ENCODE results near the gene PRSS58.

PRSS58 gene, protein sequence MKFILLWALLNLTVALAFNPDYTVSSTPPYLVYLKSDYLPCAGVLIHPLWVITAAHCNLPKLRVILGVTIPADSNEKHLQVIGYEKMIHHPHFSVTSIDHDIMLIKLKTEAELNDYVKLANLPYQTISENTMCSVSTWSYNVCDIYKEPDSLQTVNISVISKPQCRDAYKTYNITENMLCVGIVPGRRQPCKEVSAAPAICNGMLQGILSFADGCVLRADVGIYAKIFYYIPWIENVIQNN

GRCh38 chr7:142257958-142258357 lies at the start of gene PRSS58:
PRSS58 (minus strand) TSS chr7:142258058; CDS start chr7:142257707, 351 bp downstream.
- DNase-seq: no peak

DNA sequence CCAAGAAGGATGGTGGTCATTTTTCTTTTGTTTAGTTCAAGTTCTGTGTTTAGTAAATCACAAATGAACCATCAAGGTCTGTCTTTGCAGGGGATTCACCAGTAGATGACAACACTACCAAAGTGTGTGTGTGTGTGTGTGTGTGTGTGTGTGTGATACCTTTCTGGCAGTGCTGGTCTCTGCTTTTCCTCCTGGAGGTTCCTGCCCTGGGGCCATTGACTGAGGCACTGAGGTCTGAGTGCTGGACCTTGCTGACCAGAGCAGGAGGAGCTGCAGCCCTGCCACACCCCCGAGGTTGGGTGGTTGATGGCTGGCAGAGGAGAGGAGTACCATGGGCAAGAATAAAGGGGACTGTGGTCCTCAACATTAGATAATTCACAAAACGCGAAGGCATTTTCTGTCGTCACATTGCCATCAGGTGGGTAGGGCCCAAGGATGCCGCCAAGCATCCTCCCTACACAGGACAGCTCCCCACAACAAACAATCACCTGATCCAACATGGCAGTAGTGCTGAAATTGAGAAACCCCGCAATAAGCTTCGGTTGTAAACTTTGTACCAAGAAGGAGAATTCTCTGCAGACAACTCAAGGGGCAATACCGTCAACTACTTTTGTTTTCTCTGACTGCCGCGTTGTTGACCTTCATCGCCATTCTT lies 49.5 kb upstream of the PRSS58 start:
- DNase-seq: no peak

DNA sequence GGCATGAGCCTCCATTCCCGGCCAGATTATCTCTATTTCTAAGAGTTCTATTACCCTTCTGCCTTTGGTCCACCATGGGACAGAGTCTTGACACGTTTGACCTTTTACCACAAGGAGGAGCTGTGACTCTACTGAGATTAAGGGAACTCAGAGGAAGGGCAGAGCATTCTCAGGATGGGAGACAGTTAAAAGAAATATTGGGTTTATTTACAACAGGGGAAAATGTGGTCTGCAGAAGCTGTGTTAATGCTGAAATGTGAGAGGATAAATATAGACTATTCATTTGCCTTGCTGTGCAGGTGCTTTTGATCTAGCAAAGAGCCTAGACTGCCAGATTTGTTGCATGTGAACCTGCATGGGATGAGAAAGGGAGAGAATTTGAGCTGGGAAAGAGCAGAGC lies 45.8 kb upstream of the PRSS58 start:
- no peak for DNase-seq

DNA sequence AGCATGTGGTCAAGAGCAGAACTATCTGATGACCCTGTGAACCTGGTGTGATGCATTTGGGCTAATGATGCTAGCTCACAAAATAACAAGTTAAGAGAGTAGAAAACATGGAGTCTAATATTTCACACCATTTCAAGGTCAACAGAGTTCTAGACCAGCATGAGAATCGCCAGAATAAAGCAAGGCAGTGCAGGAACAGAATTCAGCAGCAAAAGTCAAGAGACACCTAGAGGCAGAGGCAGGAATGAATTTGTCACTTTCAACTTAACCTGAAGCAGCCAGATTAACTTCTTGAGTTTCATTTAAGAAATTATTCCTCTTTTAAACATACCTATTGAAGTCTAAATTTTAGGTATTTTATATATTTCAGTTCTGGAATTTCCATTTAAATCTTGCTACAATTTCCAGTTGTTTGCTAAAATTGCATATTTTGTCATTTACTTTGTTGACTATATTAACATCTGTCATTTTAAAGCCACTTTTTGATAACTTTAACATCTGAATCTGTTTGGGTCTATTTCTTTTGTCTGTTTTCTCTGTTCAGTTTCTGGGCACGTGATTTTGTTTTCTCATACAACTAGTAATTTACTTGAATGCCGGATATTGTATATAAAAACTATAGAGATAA lies 44.2 kb upstream of the PRSS58 start:
- DNase-seq: no peak

- no peak for DNase-seq
Observed at GRCh38 chr7:142301299-142301698, 43.4 kb upstream of the PRSS58 start.

DNA sequence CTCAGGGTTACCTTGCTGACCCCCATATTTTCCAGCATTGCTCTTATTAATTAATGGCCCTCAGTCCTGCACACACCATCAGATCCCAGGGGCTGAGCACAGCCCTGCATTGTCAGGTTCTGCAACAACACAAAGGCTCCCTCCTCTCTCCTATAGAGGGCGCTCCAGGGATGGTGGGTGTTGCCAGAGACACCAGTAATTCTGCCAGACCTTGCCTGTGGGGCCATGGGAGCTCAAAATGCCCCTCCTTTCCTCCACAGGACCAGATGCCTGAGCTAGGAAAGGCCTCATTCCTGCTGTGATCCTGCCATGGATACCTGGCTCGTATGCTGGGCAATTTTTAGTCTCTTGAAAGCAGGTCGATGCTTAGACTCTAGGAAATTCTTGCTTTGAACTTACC lies 42.8 kb upstream of the PRSS58 start:
- DNase-seq: peak in 1 of 2 experiments; percentile 24

DNA sequence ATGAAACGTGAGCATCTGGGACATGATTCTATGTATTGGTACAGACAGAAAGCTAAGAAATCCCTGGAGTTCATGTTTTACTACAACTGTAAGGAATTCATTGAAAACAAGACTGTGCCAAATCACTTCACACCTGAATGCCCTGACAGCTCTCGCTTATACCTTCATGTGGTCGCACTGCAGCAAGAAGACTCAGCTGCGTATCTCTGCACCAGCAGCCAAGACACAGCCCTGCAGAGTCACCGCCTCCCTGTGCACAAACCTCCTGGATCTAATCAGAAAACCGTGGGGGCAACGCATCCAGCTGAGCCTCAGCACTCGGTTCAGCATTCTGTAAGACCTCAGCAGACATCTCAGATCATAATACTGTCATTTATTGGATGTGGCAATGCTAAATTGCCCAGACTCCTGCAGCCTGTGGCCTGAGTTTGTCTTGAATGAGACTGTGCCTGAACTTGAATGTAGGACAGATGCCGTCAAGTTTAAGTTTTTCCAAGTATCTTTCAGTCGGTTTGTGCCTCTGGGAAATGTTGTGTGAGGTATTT lies 41.5 kb upstream of the PRSS58 start:
- no peak for DNase-seq

GRCh38 chr7:142298627-142299026 lies 40.8 kb upstream of the PRSS58 start:
- DNase-seq: no peak

- DNase-seq: no peak
Observed at GRCh38 chr7:142298009-142298408, 40.2 kb upstream of the PRSS58 start.

DNA sequence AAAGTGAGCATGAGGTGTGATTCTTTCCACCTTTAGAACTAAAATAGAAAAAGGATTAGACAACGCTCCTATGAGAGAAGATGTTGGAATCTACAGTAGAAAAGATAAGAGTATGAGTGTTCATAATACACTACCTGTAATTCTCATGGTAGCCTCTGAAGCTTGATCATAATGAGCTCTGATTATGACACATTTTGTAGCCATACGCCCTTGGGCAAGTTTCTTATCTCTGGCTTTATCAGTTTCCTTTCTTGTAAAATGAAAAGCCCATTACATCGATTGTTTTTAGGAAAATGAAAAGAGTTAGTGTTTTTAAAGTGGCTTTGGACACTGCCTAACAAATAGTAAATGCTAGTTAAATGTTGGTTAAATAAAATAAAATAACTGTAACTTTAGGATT lies 22.4 kb upstream of the PRSS58 start:
- DNase-seq: no peak

GRCh38 chr7:142279601-142280000 lies 21.7 kb upstream of the PRSS58 start:
- no peak for DNase-seq

DNA sequence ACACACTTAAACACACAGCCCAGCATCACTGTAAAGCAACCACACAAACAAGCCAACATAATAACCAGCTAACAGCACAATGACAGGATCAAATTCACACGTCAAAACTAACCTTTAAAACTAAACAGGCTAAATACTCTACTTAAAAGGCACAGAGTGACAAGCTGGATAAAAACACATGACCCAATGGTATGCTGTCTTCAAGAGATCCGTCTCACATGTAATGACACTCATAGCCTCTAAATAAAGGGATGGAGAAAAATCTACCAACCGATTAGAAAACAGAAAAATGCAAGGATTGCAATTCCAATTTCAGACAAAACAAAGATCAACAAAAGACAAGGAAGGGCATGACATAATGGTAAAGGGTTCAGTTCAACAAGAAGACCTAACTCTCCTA lies 17.2 kb upstream of the PRSS58 start:
- DNase-seq: no peak

GRCh38 chr7:142272841-142273240 lies 15.0 kb upstream of the PRSS58 start:
- no peak for DNase-seq

DNA sequence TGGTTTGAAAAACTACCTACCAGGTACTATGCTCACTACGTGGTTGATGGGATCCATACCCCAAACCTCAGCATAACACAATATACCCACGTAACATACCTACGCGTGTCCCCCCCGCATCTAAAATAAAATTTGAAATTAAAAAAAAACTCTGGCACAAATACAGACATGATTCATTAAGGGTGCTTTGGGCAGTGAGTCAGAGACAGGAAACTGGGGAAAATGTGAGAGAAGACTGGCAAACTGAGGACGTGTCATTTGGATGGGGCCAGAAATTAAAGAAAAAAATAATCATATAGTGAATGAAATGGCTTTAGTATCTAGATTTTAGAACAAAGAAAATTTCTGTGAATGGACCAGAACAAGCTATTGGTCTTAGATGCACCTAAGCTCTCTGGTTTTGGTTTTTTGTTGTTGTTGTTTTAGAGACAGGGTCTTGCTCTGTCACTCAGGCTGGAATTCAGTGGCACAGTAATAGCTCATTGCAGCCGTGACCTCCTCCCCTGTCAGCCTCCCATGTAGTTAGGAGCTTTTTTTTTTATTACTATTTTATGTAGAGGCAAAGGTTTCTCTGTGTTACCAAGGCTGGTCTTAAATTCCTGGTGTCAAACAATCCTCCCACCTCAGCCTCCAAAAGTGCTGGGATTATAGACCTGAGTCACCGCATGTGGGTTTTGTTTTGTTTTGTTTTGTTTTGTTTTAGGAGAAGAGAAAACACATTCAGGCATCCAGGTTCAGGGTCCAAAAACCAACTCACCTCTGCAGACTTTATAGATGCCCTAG lies 5.9 kb upstream of the PRSS58 start:
- DNase-seq: no peak

- DNase-seq: no peak
Observed at GRCh38 chr7:142250705-142251104, 7.2 kb downstream of the PRSS58 start.

DNA sequence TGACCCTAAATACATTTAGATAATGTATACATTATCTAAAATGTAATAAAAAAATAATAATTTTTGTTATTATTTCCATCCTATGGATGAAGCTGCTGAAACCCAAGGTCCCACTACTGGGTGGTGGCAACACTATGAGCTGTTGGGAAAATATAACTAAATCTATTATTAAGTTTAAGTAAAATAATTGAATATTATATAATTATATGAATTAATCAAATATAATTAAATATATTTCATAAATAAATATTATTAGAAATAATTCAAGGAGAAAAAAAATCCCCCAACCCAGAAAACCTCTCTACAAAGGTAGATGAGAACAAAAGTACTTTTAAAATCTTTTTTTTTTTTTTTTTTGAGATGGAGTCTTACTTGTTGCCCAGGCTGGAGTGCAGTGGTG lies 7.9 kb downstream of the PRSS58 start:
- DNase-seq: no peak

DNA sequence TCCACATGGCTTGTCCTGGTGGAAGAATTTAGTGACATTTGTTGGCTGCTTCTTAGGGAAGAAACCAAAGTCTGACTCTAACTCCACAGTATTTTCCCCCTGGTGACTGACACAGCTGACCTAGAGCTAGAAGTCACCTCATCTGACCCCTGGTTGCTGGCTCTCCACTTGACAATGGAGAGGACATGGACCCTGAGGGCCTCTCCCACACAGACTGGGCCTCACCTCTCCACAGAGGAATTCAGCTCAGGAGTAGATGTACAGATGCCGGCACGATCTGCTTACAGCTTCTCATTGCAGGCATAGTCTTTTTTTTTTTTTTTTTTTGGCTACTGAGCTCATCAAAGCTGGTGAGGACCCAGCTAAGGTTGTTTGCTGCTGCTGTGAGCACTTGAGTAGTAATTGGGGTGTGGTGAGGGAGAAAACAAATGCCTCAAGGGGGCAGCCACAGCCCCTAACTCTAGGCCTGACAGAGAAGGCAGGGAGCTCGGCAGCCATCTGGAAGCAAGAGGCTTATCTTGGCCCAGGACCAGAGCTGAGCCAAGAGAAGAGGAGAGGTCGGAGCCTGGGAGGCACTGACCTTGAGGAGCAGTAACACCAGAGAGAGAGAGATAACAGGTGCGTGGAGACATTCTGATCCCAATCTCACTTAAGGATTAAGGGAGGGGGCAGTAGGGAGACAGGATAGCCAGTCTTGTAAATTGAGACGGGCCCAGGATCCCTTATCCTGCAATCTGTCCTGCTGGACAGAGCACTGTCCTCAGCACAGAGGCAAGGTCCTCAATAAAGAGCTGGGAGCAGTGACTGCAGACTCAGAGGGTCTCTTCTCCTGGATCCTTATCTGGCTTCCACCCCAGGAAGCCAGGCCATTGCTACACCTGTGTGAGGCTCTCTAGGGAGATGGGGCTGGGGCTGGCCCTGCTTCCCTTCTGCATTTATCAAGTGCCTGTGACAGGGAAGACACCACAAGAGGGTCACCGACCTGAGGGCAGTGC lies 9.4 kb downstream of the PRSS58 start:
- no peak for DNase-seq

DNA sequence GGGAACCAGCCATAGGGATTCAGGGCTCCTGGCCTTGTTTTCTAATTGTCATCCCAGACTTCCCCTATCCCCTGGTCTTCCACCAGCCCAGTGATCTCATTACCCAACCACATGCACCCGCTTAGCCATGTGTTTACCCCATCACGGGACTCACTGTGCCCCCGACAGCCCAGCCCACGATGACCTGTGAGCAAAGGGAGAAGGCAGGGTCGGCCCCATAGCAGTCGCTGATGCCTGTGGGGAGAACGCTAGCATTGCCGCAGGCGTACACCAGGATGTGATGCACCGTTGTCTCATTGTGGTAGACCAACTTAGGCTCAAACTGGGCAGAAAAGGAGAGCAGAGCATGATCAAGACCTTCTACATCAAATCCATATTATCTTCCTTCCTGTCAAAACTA lies 14.0 kb downstream of the PRSS58 start:
- DNase-seq: no peak

DNA sequence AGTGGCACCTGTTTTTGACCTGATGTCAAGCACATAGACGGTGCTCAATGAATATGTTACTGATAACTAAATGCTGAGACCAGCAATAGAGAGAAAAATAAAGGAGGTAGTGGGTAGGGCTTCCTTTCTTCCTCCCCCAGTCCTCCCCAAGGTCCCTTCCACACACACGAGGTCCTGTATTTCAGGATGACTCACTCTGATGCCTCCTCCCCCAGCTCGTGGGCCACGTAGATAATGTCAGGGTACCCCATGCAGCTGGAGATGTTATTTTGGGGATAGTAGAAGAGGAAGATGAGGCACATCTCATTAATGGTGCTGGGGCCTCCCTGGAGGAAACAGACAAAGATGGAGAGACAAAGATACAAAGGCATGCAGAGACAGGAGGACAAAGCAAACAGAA lies 17.3 kb downstream of the PRSS58 start:
- no peak for DNase-seq

GRCh38 chr7:142231716-142232115 lies 26.1 kb downstream of the PRSS58 start:
- DNase-seq: no peak

DNA sequence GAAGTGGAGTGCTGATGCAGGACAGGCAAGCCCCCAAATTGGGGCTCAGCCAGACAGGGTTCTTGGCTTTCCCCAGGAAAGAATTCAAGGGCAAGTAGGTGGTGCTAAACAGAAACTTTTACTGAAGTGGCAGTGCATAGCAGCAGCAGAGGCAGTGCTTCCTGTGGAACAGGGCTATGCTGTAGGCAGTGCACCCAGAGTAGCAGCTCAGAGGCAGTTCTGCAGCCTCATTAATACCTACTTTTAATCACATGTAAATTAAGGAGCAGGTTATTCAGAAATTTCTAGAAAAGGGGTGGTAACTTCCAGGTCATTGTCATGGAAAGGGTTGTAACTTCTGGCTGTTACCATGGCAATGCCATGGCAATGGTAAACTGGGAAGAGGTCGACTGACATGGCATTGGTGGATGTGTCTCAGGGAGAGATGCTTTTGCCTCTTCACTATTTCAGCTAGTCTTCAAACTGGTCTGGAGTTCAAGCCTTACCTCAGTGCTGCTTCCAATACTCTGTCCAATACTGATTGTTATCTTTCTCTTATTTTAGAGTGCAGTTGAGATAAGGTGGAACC lies 29.2 kb downstream of the PRSS58 start:
- DNase-seq: no peak

Data from stimulated activated CD4-positive, alpha-beta T cell treated with anti-CD3 and anti-CD28 coated beads, Interleukin-4, amount 100 ng/mL, for 4 hours (primary cell).